HG03135 (cell line): ENCODE data around the gene NMB.
"Not testable (repeated sequence)": the region's sequence is repeated elsewhere in the genome, so short reads cannot be mapped to it uniquely, and the experiment has no call there.

Experiments
- ATAC-seq: cut with Tn5 transposase; IDR thresholded peaks from one replicate; pipeline ENCODE4 v1.9.1; 2021; ENCODE audit warnings: mild to moderate bottlenecking, moderate library complexity; ENCODE audit not compliant: unreplicated experiment

Gene NMB

DNA sequence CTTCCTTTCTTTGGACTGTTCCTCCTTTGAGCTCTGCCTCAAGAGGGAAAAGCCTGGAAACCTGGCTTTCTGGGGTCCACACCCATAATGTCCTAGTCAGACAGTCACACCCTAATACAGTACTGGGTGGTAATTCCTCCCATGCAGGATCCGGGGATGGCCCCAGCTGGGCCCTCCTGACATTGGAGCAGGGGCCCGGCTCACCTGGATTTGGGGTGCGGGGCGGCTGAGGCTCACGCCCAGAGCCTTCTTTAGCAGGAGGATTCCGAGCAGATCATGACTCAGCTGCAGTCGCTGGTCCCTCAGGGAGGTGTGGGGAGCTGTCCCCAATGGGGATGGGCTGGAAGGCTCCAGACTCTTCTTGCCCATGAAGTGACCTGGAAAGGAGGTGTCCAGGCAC lies 1.0 kb downstream of the NMB start:
- ATAC-seq, result no peak

DNA sequence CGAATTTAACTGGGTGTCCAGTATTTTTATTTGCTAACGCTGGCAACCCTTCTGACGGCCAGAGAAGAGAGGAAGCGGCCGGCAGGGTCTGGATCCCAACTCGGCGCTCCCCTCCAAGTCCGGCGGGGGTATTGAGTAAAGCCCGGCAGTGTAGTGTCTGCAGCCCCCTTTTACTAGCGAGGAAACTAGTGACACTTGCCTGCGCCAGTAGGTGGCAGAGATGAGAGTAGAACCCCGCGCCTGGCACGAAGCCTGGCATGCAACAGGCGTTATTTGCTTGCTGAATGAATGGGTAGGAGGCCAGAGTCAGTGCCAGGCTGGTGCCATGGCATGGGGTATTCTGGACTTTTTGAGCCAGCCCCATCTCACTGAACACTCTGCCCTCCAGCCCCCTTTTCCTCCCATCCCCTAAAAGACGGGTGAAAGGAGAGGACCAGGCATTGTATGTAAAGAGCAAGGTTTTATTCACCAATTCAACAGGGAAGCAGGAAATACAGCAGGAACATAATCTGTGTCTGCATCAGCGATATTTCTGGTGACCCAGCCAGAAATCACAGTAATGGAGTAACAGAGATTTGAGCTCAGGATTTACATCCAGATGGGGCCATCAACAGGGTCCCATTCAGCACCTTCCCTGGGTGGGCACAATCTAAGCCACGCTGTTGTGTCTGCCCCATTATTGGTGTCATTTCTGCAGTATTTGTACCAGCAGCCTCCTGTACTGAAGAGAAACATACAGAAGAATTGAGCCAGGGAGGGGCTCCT lies 3.1 kb downstream of the NMB start:
- ATAC-seq, result peak; percentile 29

DNA sequence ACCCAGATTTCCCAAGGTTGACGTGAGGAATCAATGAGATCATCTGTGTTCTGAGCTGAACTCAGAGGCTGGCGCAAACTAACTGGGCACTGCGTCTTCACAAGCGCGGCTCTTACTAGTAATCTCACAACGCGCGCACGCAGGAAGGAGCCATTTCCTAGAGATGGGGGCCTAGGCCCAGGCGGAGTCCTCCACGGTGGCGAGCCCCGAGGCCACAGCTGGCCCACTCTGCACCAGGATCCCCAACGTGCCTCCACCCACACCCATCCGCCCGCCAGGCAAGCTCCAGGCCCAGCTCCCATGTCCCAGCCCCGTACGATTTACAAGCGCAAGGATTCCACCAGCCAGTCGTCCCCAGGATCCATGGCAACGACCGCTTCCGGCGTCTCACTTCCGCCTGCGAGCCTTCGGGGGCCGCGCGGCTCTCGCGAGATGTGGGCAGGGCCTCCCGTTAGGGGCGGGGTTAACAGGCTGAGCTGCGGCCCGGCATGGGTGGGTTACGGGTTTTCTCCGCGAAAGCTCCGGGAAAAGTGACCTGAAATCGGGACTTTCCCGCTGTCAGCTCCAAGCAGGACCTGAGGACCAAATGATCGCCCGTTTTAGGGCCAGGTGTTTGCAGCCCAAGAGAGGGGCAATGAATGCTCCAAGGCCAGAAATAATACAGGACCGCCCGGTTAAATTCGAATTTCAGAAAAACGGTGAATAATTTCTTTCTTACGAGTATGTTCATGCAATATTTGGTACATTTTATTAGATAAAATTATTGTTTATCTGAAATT lies 3.9 kb downstream of the NMB start, which contains the start of gene WDR73:
Gene WDR73, minus strand, starts transcription at position 374 of the 779 bp plus-strand sequence. Its CDS starts 9 bp downstream, at position 365.
- peak; percentile 83 for ATAC-seq

DNA sequence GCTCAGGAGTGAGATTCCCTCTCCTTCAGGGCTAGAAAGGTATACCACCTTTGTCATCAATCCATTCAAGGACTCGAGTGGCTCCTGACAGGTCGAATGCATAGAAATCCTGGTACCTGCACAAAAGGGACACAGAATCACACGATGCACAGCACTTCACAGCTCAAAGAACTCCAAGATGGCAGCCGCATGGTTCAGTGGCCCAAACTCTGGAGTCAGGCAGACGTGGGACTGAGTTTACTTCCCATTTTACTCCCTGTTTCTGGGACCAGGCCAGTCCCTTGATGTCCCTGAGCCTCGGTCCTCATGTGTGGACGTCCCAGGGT lies 4.5 kb downstream of the NMB start:
- ATAC-seq, result no peak

DNA sequence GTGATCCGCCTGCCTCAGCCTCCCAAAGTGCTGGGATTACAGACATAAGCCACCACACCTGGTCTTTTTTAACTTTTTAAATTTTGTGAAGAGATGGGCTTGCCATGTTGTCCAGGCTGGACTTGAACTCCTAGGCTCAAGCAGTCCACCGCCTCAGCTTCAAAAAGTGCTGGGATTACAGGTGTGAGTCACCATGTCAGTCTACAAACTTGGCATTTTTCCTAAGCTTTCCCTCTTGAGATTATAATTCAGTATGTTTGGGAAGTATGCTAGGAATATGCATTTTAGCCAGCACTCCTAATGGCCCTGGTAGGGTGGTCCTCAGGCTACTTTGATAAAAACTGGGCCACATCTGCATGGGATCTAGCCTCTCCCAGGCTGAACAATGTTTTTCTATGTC lies 8.3 kb downstream of the NMB start:
- no peak for ATAC-seq

DNA sequence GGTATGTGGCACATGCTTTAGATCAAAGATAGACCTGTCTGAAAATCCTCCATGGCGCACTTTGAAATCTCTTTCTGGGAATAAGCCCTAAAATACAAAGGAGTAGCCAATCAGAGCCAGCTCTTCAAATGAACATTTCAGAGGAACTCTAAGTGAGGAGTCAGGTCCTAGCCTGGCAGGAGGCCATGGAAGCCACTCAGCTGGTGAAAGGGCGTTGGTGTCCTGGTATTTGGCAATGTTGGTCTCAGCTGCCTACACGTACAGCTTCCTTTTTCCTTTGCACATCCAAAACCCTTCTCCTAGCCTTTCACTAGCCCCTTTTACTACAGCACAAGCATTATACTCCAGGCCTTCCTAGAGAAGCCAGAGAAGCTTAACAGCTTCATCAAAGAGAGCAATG lies 9.5 kb downstream of the NMB start:
- ATAC-seq, result no peak

DNA sequence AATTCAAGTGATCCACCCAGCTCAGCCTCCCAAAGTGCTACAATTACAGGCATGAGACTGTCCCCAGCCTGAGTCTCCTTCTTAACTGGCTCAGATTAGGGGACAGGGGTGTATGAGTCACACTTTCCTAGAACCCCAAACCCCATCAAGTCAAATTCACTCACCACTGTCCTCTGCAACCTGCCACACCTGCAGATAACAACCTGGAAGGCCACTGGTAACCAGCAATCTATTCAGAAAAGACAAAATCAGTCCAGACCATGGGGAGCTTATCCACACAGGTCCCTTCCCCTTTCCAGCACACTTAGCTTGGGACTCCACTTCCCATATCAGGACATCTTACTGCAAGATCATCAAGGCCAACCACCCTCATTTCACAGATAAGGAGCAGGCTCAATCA lies 10.3 kb downstream of the NMB start:
- no peak for ATAC-seq

DNA sequence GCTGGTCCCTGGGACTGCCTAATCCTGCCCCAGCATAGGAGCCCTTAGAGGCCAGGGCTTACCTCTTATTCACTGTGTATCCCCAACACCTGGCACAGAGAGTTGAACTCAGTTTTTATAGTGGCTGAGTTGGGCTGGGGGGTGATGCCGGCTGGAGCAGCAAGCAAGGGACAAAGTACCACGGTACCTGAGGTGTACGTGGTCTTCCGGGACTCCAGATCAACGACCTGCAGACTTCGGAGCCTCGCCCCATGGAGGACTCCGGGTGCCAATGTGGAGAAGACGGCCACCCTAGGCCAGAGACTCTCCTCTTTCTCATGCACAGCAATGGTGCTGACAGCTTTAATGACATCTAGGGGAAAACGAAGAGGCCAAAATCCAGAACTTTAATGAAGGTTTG lies 12.0 kb downstream of the NMB start:
- ATAC-seq, result no peak

DNA sequence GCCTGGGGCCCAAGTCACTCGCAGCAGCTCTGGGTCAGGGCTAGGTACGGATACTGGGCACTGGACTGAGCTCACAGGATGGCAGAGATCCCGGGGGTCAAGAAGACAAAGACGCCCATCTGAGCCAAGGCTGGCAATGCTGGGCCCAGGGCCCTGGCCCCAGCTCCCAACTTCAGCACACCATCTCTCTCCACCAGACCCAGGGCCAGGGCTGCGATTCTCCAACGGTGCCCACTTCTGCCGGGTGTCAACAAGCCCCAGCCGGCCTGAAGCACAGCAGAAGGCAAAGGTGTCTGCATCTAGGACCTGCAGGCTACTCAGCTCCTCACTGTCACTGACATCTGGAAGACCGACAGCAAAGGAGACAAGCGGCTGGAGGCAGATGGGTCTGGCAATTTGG lies 12.5 kb downstream of the NMB start:
- ATAC-seq, result no peak

DNA sequence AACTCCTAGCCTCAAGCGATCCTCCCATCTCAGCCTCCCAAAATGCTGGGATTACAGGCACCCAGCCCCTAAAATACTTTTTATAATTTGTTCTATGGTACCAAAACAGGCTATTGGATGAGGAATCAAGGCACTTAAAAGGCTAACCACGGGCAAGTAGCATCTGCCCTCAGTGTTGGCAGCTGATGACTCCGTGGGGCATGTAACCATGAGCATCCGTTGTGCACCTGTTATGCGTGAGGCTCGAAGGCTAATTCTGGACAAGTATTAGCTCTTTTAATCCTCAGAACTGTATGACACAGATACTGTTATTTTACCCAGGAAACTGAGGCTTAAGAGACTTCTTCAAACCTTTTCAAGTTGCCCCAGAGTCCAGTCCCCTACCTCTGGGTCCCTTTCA lies 14.2 kb downstream of the NMB start:
- ATAC-seq, result no peak

DNA sequence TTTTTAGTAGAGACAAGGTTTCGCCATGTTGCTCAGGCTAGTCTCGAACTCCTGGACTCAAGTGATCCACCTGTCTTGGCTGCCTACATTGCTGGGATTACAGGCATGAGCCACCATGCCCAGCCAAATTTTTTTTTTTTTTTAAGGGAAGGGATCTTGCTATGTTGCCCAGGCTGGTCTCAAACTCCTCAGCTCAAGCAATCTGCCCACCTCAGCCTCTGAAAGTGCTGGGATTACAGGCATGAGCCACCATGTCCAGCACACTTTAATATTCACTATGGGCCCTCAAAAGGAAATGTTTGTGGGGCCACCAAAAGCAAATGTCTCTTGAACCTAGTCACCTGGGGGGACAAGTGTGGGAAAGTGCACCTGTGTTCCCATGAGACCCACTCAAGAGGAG lies 15.4 kb downstream of the NMB start:
- not testable (repeated sequence) for ATAC-seq

DNA sequence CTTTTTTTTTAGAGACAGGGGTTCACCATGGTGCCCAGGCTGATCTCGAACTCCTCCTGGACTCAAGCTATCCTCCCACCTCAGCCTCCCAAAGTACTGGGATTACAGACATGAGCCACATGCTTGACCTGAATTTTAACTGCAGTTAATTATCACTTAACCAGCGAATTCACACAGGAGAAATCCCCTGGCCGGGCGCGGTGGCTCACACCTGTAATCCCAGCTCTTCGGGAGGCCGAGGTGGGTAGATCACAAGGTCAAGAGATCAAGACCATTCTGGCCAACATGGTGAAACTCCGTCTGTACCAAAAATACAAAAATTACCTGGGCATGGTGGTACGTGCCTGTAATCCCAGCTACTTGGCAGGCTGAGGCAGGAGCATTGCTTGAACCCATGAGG lies 16.1 kb downstream of the NMB start:
- not testable (repeated sequence) for ATAC-seq

DNA sequence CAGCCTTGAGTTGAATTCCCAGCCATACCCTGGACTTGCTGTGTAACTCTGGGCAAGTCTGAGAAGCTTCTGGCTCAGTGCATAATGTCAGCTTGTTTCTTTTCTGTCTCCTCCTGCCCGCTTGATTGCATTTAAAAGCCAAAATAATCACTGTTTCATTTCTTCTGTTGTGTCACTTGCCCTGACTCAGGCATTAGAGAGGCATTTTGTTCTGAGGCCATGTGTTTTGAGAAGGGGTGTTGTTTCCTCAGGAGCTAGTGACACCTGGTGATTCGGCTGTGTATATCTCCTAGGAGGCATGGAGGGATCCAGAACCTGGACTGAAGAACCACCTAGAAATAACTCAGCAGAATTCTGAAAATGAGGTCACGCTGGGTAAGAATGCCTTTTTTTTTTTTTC lies 19.9 kb downstream of the NMB start:
- ATAC-seq, result no peak

DNA sequence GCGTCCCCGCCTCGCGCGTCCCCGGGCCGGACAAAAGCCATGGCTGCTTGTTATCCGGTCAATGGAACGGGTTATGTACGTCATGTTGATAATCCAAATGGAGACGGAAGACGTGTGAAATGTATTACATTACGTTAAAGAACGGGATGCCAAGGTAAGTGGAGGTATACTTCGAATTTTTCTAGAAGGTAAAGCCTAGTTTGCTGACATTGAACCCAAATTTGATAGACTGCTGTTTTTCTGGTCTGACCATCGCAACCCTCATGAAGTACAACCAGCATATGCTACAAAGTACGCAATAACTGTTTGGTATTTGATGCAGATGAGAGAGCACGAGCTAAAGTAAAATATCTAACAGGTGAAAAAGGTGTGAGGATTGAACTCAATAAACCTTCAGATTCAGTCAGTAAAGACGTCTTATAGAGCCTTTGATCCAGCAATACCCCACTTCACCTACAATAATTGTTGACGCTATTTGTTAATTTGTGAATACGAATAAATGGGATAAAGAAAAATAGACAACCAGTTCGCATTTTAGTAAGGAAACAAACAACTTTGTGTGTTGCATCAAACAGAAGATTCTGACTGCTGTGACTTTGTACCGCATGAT lies 23.7 kb downstream of the NMB start:
- ATAC-seq, result no peak

DNA sequence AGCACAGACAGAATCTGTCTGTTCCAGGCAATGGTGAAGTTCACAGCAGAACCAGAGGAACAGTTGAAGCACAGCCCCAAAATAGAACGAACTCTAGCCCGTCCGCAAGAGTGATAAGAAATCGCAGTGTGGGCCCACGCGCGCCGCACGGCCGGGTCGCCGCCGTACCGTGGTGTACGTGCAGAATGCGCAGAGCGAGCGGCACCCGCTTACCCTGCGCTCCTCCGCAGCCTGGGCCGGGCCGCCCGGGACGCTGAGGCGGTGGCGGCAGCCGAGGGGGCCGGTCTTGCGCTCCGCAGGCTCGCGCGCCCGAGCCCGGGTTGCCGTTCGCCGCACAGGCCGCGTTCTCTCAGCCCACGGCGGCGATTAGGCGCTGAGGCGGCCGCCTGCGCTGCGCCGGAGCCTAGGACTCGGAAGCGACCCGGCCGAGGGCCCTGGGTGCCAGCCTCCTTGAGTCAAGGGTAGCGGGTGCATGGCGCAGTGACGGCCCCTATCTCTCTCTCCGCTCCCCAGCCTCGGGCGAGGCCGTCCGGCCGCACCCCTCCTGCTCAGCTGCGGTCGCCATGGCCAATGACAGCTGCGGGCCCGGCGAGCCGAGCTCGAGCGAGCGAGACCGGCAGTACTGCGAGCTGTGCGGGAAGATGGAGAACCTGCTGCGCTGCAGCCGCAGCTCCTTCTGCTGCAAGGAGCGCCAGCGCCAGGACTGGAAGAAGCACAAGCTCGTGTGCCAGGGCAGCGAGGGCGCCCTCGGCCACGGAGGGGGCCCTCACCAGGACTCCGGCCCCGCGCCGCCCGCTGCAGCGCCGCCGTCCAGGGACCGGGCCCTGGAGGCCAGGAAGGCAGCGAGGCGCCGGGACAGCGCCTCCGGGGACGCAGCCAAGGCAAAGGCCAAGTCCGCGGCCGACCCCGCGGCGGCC lies 24.4 kb downstream of the NMB start:
- ATAC-seq, result peak; percentile 38

DNA sequence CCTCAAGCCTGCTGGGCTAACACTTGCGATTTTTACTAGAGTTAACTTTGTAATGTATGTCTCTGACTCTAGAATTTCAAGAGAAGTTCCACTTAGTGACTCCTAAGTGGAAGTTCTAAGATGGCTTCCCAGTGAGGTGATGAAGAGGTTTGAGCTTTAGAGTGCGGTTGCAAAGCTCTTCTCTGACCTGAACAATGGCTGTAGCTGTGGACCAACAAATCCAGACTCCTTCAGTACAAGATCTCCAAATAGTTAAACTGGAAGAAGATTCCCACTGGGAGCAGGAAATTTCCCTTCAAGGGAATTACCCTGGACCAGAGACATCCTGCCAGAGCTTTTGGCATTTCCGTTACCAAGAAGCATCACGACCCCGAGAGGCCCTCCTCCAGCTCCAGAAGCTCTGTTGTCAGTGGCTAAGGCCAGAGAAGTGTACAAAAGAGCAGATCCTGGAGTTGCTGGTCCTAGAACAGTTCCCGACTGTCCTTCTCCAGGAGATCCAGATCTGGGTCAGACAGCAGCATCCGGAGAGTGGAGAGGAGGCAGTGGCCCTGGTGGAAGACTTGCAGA lies 26.2 kb downstream of the NMB start:
- no peak for ATAC-seq

DNA sequence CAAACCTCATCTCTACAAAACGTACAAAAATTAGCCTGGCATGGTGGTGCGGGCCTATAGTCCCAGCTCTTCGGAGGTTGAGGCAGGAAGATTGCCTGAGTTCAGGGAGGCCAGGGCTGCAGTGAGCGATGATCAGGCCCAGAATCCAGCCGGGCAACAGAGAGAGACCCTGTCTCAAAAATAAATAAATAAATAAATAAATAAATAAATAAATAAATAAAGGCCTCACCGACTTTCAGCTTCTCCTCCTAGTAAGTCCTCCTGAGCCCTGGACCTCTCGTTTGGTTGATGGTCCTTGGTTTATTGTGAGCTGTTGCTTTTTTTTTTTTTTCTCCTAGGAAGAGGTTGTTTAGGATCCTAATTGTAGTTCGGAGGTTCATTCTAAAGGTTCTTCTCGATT lies 29.0 kb downstream of the NMB start:
- no peak for ATAC-seq

DNA sequence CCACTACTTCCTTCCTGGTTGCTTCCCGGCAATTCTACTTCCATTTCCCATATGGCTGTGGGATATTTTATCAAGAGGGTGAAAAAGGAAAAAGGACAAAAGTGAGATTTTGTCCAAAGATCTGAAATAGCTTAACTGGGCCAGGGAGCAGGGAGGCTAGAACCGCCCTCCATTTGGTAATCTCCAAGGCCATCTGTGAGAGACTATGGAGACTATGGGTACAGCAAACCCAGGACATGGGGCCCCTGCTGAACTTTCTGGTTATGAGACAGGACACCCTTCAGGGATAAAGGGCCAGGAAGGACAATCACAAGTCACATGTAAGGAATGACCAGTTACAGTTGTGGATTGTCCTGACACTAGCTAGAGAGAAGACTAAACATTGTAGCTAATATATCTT lies 32.9 kb downstream of the NMB start:
- ATAC-seq, result no peak

DNA sequence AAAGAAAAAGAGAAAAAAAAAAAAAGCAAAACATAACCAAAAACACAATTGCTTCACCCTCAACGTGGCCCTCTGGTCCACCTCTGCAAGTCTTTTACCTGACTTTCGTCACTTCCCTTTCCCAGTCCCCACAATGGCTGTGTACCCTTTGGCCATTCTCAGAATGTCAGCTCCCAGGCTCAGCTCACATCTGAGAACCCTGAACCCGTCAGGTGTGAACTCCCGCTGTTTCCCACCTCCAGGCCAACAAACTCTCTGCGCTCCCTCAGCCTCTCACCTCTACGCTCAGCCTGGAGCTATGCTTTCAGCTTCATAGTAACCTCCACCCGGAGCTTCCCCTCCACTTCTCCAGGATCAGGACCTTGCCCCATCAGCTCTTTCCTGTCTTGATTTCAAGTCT lies 33.6 kb downstream of the NMB start:
- ATAC-seq, result no peak

DNA sequence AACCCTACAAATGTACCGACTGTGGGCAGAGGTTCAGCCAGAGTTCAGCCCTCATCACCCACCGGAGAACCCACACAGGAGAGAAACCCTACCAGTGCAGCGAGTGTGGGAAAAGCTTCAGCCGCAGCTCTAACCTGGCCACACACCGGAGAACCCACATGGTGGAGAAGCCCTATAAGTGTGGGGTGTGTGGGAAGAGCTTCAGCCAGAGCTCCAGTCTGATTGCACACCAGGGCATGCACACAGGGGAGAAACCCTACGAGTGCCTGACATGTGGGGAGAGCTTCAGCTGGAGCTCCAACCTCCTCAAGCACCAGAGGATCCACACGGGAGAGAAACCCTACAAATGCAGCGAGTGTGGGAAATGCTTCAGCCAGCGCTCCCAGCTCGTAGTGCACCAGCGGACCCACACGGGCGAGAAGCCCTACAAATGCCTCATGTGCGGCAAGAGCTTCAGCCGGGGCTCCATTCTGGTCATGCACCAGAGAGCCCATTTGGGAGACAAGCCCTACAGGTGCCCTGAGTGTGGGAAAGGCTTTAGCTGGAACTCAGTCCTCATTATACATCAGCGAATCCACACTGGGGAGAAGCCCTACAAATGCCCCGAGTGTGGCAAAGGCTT lies 36.5 kb downstream of the NMB start:
- no peak for ATAC-seq
